GM12878 (cell line): ENCODE results near the gene ARHGAP6. TPM values are rescaled to one million over a fixed set of nuclear protein-coding genes. Genes with fewer than 3 reads are reported as not detected.

Experiments used
- ATAC-seq: fragments of 200-7000 bp; cut with Tn5 transposase; 3 replicates; pipeline ENCODE4 v1.9.1; 2020; ENCODE audit warnings: mild to moderate bottlenecking, moderate library complexity
- BruUV-seq: library from RNA; stranded (reverse); fragments of 400-500 nt; replicated peaks from 2 replicates; lab custom pipeline; 2021; lab: Mats Ljungman, UMichigan
- CTCF ChIA-PET: fragments of 300-600 bp; sonication (Branson Sonifier 250); formaldehyde crosslinking; extraction: SDS; loops from one replicate; lab custom pipeline; 2021; ENCODE audit warnings: inconsistent platforms; lab: Yijun Ruan, JAX
- POLR2A ChIA-PET: fragments of 350-600 bp; formaldehyde crosslinking; extraction: SDS; loops from one replicate; lab custom pipeline; 2021; ENCODE audit warnings: inconsistent platforms; lab: Charles Lee
- RAD21 ChIA-PET: fragments of 300-600 bp; sonication (Branson Sonifier 250); formaldehyde crosslinking; loops from one replicate; lab custom pipeline; 2023; ENCODE audit warnings: antibody characterized with exemption; ENCODE audit not compliant: unreplicated experiment; lab: Charles Lee
- SMC1A ChIA-PET: fragments of 300-600 bp; sonication (Branson Sonifier 250); formaldehyde crosslinking; loops from one replicate; lab custom pipeline; 2023; ENCODE audit not compliant: unreplicated experiment, uncharacterized antibody; lab: Charles Lee
- DNase-seq: peaks from one replicate; pipeline ENCODE4 v3.0.0-alpha.2; 2011; ENCODE audit warnings: low read depth, low spot score
- FAIRE-seq: peaks from 3 replicates; lab custom pipeline; 2011; peaks lifted over from hg19 to GRCh38; lab: Jason Lieb, UNC
- H2AFZ ChIP-seq: 2 replicates; pipeline ENCODE4 v1.6.0; 2011; ENCODE audit warnings: low read depth, low read length, control low read depth; ENCODE audit not compliant: control insufficient read depth
- H3K27ac ChIP-seq: 2 replicates; pipeline ENCODE4 v1.5.1; 2011; ENCODE audit warnings: control low read depth; ENCODE audit not compliant: control insufficient read depth, insufficient read depth
- H3K27me3 ChIP-seq, 2 experiments: replicated peaks in 1 of 2; 2 replicates each; pipeline versions ENCODE4 v1.6.0 to v1.6.1; 2011; ENCODE audit warnings: low read length in 1 of 2; ENCODE audit not compliant: control insufficient read depth in 2 of 2, insufficient read depth in 2 of 2
- H3K36me3 ChIP-seq, 2 experiments: 2 replicates each; pipeline ENCODE4 v1.5.1; 2011; ENCODE audit warnings: low read length in 1 of 2; ENCODE audit not compliant: control insufficient read depth in 2 of 2, insufficient read depth in 2 of 2
- H3K4me1 ChIP-seq: 2 replicates; pipeline ENCODE4 v1.6.1; 2011; ENCODE audit warnings: mild to moderate bottlenecking, low read length, moderate library complexity, mixed read lengths; ENCODE audit not compliant: control insufficient read depth, insufficient read depth
- H3K4me2 ChIP-seq: 2 replicates; pipeline ENCODE4 v1.6.0; 2011; ENCODE audit warnings: control low read depth; ENCODE audit not compliant: control insufficient read depth, insufficient read depth
- H3K4me3 ChIP-seq: fragments of 200-600 bp; sonication (generic); 2 replicates; pipeline ENCODE4 v1.5.1; 2016
- H3K79me2 ChIP-seq: 2 replicates; pipeline ENCODE4 v1.6.0; 2011; ENCODE audit warnings: low read length; ENCODE audit not compliant: control insufficient read depth, insufficient read depth
- H3K9ac ChIP-seq: 2 replicates; pipeline ENCODE4 v1.8.0; 2011; ENCODE audit warnings: low read length, control low read depth, mixed read lengths; ENCODE audit not compliant: control insufficient read depth, insufficient read depth
- H3K9me3 ChIP-seq: replicated peaks from 3 replicates; pipeline ENCODE4 v1.5.1; 2011; ENCODE audit warnings: mild to moderate bottlenecking, low read length; ENCODE audit not compliant: control insufficient read depth, insufficient read depth
- H4K20me1 ChIP-seq: 2 replicates; pipeline ENCODE4 v1.6.0; 2011; ENCODE audit not compliant: control insufficient read depth, insufficient read depth
- BHLHE40 ChIP-seq, 2 experiments: fragments of 450-650 bp in 1 of 2; IDR thresholded peaks; 2 replicates each; pipeline ENCODE4 v1.6.1; 2011 to 2017; ENCODE audit warnings: low read depth in 2 of 2, borderline replicate concordance in 1 of 2, improper control_type of control experiment in 1 of 2, low read length in 1 of 2, mild to moderate bottlenecking in 1 of 2
- CEBPZ ChIP-seq: fragments of 150-350 bp; IDR thresholded peaks from 2 replicates; pipeline ENCODE4 v1.6.1; 2016; ENCODE audit warnings: low read depth, low read length
- CTCF ChIP-seq, 3 experiments: IDR thresholded peaks in 2 of 3; conservative IDR thresholded peaks in 1 of 3; 2 replicates each; pipeline ENCODE4 v1.5.1; 2011; ENCODE audit warnings: low read depth in 3 of 3, low read length in 3 of 3, mild to moderate bottlenecking in 3 of 3, control low read depth in 2 of 3, moderate library complexity in 2 of 3, inconsistent platforms in 1 of 3, mixed read lengths in 1 of 3; ENCODE audit not compliant: control insufficient read depth in 2 of 3, insufficient read depth in 1 of 3; ENCODE audit errors: extremely low read depth in 1 of 3
- MTA2 ChIP-seq: fragments of 450-650 bp; IDR thresholded peaks from 2 replicates; pipeline ENCODE4 v1.6.1; 2016; ENCODE audit warnings: low read depth, mild to moderate bottlenecking, moderate library complexity
- STAT1 ChIP-seq: fragments of 450-650 bp; conservative IDR thresholded peaks from 2 replicates; pipeline ENCODE4 v1.6.1; 2014; ENCODE audit warnings: antibody characterized with exemption, mild to moderate bottlenecking
- ZBTB11 ChIP-seq: fragments of 450-650 bp; formaldehyde crosslinking; IDR thresholded peaks from 2 replicates; pipeline ENCODE4 v1.5.0; 2022; ENCODE audit warnings: mild to moderate bottlenecking, missing genetic modification characterization
- WGBS: methylation state at CpG from one replicate; pipeline ENCODE4 v1.1.6; 2016; ENCODE audit warnings: low lambda C conversion rate; ENCODE audit not compliant: insufficient replicate concordance, insufficient coverage; ENCODE audit errors: missing lambda C conversion rate; 5-methylcytosine and 5-hydroxymethylcytosine counted together
- in situ Hi-C: fragments of 300-500 bp; cut with MboI; formaldehyde crosslinking; loops from 9 replicates; pipeline ENCODE4 v1.14.3; 2018; ENCODE audit warnings: mixed read lengths
- intact Hi-C: fragments of 100-400 bp; cut with micrococcal nuclease; formaldehyde crosslinking; loops from one replicate; pipeline ENCODE4 v1.14.2; 2022; ENCODE audit not compliant: unreplicated experiment
- polyA plus RNA-seq, 11 experiments: library from polyadenylated mRNA; depleted of rRNA in 4 of 11; unstranded in 6 of 11; stranded (reverse) in 5 of 11; fragments of >200 nt; fragmentation: Nextera tagmentation in 4 of 11; fragmentation: Illumina TruSeq in 1 of 11; extraction: Ambion mirVana in 4 of 11; extraction: Trizol in 1 of 11; gene quantifications; 1 replicate in 1 of 11; 2 replicates in 10 of 11; pipeline versions ENCODE4 v1.2.1 to v1.2.3, GENCODE V29; 2011 to 2016; ENCODE audit warnings: inconsistent platforms in 2 of 11, missing spikeins in 2 of 11, low read depth in 1 of 11
- total RNA-seq, 4 experiments: library from RNA; depleted of rRNA in 3 of 4; stranded (reverse); fragments of >200 nt in 3 of 4; fragmentation: Illumina TruSeq in 1 of 4; extraction: Trizol in 1 of 4; gene quantifications; 2 replicates each; pipeline versions ENCODE4 v1.2.1 to v1.2.3, GENCODE V29; 2013 to 2021

The ARHGAP6 gene
- total and polyA plus RNA-seq, 10 of the 15 experiments (the other 5 are each of a cell fraction or from before 2014, with no cell fraction given): 0.20 to 1.8 (median 0.76) TPM

- ChIA-PET CTCF (interaction anchor here (0.9 to 2.5 kb wide), 3 partner anchors 144 to 191 kb away, joined by 3 to 7 read pairs (median 3); no protein-coding TSS in a partner anchor), SMC1A (interaction anchor here (0.9 to 5.4 kb wide), 16 partner anchors 10 to 245 kb away, joined by 3 to 17 read pairs (median 4); no protein-coding TSS in a partner anchor), POLR2A (interaction anchor here (0.6 kb wide), 2 partner anchors 19 to 1776 kb away, joined by 3 read pairs; no protein-coding TSS in a partner anchor), RAD21 (interaction anchor here (0.8 to 4.2 kb wide), 16 partner anchors 35 to 1287 kb away, joined by 3 to 23 read pairs (median 4); partner anchors contain the start of gene TLR7)
- H3K79me2 ChIP-seq: no peaks in the 10 kb centered on the region
- no peaks in the 10 kb centered on the region; the same call in 2 of the 3 replicates for H3K9me3 ChIP-seq
- in situ Hi-C loops (no loop called here), intact Hi-C loops (no loop called here)
- H3K27me3 ChIP-seq: no peaks in the 10 kb centered on the region
- 32% methylated on average over 7 of the region's 7 CpGs for WGBS
- H3K4me2 ChIP-seq: no peak overlapping the region
- BruUV-seq: no TSS peak
- no peaks in the 10 kb centered on the region for H3K4me1 ChIP-seq
- DNase-seq (no peak), ATAC-seq (peak; percentile 81), FAIRE-seq (no peak)
- H2AFZ ChIP-seq: no peak overlapping the region; the same call in 1 of the 2 replicates
- H4K20me1 ChIP-seq: no peaks in the 10 kb centered on the region
- H3K27ac ChIP-seq: no peak overlapping the region
- H3K9ac ChIP-seq: no peak overlapping the region
- no peaks in the 10 kb centered on the region for H3K36me3 ChIP-seq
- H3K4me3 ChIP-seq: no peak overlapping the region
- TF ChIP-seq ZBTB11: no peak
- TF ChIP-seq CEBPZ: no peak
- TF ChIP-seq BHLHE40 (IDR thresholded peaks at IDR 0.05; ENCODE audit: borderline replicate concordance in 1 of 2, low read depth in 2 of 2, low read length in 1 of 2): peak in 1 of 2 experiments; percentile 17; a peak in 1 of 4 replicates
- no peak for TF ChIP-seq STAT1
- peak; percentile 41; the same call in 1 of the 2 replicates for TF ChIP-seq MTA2
- no peak for TF ChIP-seq CTCF (IDR thresholded peaks at IDR 0.05 in 2 of 3, conservative IDR thresholded peaks at IDR 0.05 in 1 of 3; ENCODE audit: control insufficient read depth in 2 of 3, extremely low read depth in 1 of 3, insufficient read depth in 1 of 3, low read depth in 3 of 3, low read length in 3 of 3)
Measured at GRCh38 chrX:11579636-11580600, 85.8 kb downstream of the ARHGAP6 start.
